Neural cell (in vitro differentiated cells): ENCODE data around the gene BAD. TPM values are rescaled to one million over a fixed set of nuclear protein-coding genes. Genes with fewer than 3 reads are reported as not detected.
A peak's percentile ranks its signal among the peaks of the same experiment; 100 is the strongest.

Experiments
- H2AFZ ChIP-seq: fragments of 200-600, 300-800 bp; sonication (generic), shearing (Covaris generic); 2 replicates; pipeline ENCODE4 v1.6.0; 2014; ENCODE audit warnings: low read depth, mild to moderate bottlenecking, antibody characterized with exemption, low read length, moderate library complexity
- H3F3A ChIP-seq: fragments of 200-600 bp; shearing (Covaris generic); 2 replicates; pipeline ENCODE4 v1.6.1; 2016; ENCODE audit warnings: mild to moderate bottlenecking, moderate library complexity, mixed read lengths, antibody characterized with exemption, low read length; ENCODE audit not compliant: insufficient read depth, poor library complexity, severe bottlenecking
- H3K27ac ChIP-seq: fragments of 200-600, 300-800 bp; sonication (generic), shearing (Covaris generic); 2 replicates; pipeline ENCODE4 v1.5.1; 2014; ENCODE audit warnings: mild to moderate bottlenecking, low read length, moderate library complexity
- H3K27me3 ChIP-seq: fragments of 300-800, 200-600 bp; sonication (generic), shearing (Covaris generic); 2 replicates; pipeline ENCODE4 v1.6.0; 2014; ENCODE audit warnings: mild to moderate bottlenecking, low read depth, low read length, moderate library complexity; ENCODE audit not compliant: insufficient read depth
- H3K36me3 ChIP-seq: fragments of 300-800, 200-600 bp; sonication (generic), shearing (Covaris generic); 2 replicates; pipeline ENCODE4 v1.5.1; 2014; ENCODE audit warnings: mild to moderate bottlenecking, antibody characterized with exemption, low read length, moderate library complexity; ENCODE audit not compliant: insufficient read depth
- H3K4me2 ChIP-seq: fragments of 300-800, 200-600 bp; sonication (generic), shearing (Covaris generic); 2 replicates; pipeline ENCODE4 v1.6.0; 2014; ENCODE audit warnings: mild to moderate bottlenecking, low read length
- H3K4me3 ChIP-seq: fragments of 300-800, 200-600 bp; sonication (generic), shearing (Covaris generic); 2 replicates; pipeline ENCODE4 v1.5.1; 2014; ENCODE audit warnings: mild to moderate bottlenecking, low read length, moderate library complexity
- H3K79me2 ChIP-seq: fragments of 200-600 bp; shearing (Covaris generic); replicated peaks from 2 replicates; pipeline ENCODE4 v1.6.0; 2014; ENCODE audit warnings: mild to moderate bottlenecking, low read length, moderate library complexity; ENCODE audit not compliant: insufficient read depth
- H3K9ac ChIP-seq: fragments of 300-800, 200-600 bp; sonication (generic), shearing (Covaris generic); 2 replicates; pipeline ENCODE4 v1.6.1; 2016; ENCODE audit warnings: mild to moderate bottlenecking, low read length, mixed read lengths
- H3K9me2 ChIP-seq: fragments of 200-600 bp; shearing (Covaris generic); 2 replicates; pipeline ENCODE4 v1.6.1; 2016; ENCODE audit warnings: mild to moderate bottlenecking, low read length, mixed read lengths; ENCODE audit not compliant: insufficient read depth
- H3K9me3 ChIP-seq: fragments of 200-600, 300-800 bp; sonication (generic), shearing (Covaris generic); 2 replicates; pipeline ENCODE4 v1.6.1; 2016; ENCODE audit warnings: mild to moderate bottlenecking, mixed run types, low read length, moderate library complexity, mixed read lengths
- H4K20me1 ChIP-seq: fragments of 200-600 bp; shearing (Covaris generic); 2 replicates; pipeline ENCODE4 v1.6.1; 2016; ENCODE audit warnings: mild to moderate bottlenecking, mixed run types; ENCODE audit not compliant: insufficient read depth
- EP300 ChIP-seq: fragments of 450-650 bp; conservative IDR thresholded peaks from 2 replicates; pipeline ENCODE4 v1.6.1; 2014; ENCODE audit warnings: antibody characterized with exemption, mild to moderate bottlenecking, moderate library complexity; ENCODE audit not compliant: poor library complexity, severe bottlenecking
- EZH2 ChIP-seq: fragments of 200-600, 300-800 bp; shearing (Covaris generic), sonication (generic); IDR thresholded peaks from 2 replicates; pipeline ENCODE4 v1.6.1; 2014; ENCODE audit warnings: antibody characterized with exemption, low read length, borderline replicate concordance, mild to moderate bottlenecking; ENCODE audit not compliant: insufficient read depth, poor library complexity, severe bottlenecking
- MXI1 ChIP-seq: fragments of 450-650 bp; conservative IDR thresholded peaks from 2 replicates; pipeline ENCODE4 v1.6.1; 2014; ENCODE audit warnings: antibody characterized with exemption, mild to moderate bottlenecking; ENCODE audit not compliant: poor library complexity, severe bottlenecking
- POLR2AphosphoS5 ChIP-seq: IDR thresholded peaks from 2 replicates; pipeline ENCODE4 v1.6.1; 2012
- RAD21 ChIP-seq: fragments of 450-650 bp; conservative IDR thresholded peaks from 2 replicates; pipeline ENCODE4 v1.6.1; 2014; ENCODE audit warnings: antibody characterized with exemption, mild to moderate bottlenecking, moderate library complexity
- REST ChIP-seq: IDR thresholded peaks from 2 replicates; pipeline ENCODE4 v1.6.1; 2012; ENCODE audit warnings: borderline replicate concordance
- SMC3 ChIP-seq: fragments of 450-650 bp; conservative IDR thresholded peaks from 2 replicates; pipeline ENCODE4 v1.6.1; 2014; ENCODE audit warnings: antibody characterized with exemption, mild to moderate bottlenecking, moderate library complexity; ENCODE audit not compliant: poor library complexity
- TAF1 ChIP-seq: IDR thresholded peaks from 2 replicates; pipeline ENCODE4 v1.6.1; 2012; ENCODE audit warnings: low read depth
- polyA plus RNA-seq: library from polyadenylated mRNA; depleted of rRNA; stranded (reverse); fragments of >200 nt; gene quantifications from 2 replicates; pipeline ENCODE4 v1.2.3, GENCODE V29; 2014
- TF ChIP-seq, protein P1 (sequence below): fragments of 450-650 bp; IDR thresholded peaks from 2 replicates; pipeline ENCODE4 v1.5.1; 2014; ENCODE audit warnings: antibody characterized with exemption, mild to moderate bottlenecking, moderate library complexity; ENCODE audit not compliant: poor library complexity, severe bottlenecking

BAD gene
- polyA plus RNA-seq, 1 donor from 2014 or later = 219 TPM

- Histone ChIP-seq H3F3A (no peaks in the 10 kb centered on the region), H3K79me2 (no peaks in the 10 kb centered on the region), H3K9me2 (no peaks in the 10 kb centered on the region), H3K9me3 (no peaks in the 10 kb centered on the region), H3K4me2 (no peak overlapping the region), H3K27me3 (peaks cover 8% of the 10 kb centered on the region), H3K4me3 (peak overlapping the region; percentile 59), H4K20me1 (no peaks in the 10 kb centered on the region), H3K36me3 (no peaks in the 10 kb centered on the region), H2AFZ (no peak overlapping the region), H3K27ac (no peak overlapping the region), H3K9ac (peak overlapping the region; percentile 36)
- no peak for TF ChIP-seq TAF1
- TF ChIP-seq, protein P1, sequence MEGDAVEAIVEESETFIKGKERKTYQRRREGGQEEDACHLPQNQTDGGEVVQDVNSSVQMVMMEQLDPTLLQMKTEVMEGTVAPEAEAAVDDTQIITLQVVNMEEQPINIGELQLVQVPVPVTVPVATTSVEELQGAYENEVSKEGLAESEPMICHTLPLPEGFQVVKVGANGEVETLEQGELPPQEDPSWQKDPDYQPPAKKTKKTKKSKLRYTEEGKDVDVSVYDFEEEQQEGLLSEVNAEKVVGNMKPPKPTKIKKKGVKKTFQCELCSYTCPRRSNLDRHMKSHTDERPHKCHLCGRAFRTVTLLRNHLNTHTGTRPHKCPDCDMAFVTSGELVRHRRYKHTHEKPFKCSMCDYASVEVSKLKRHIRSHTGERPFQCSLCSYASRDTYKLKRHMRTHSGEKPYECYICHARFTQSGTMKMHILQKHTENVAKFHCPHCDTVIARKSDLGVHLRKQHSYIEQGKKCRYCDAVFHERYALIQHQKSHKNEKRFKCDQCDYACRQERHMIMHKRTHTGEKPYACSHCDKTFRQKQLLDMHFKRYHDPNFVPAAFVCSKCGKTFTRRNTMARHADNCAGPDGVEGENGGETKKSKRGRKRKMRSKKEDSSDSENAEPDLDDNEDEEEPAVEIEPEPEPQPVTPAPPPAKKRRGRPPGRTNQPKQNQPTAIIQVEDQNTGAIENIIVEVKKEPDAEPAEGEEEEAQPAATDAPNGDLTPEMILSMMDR = peak; percentile 28
Measured at GRCh38 chr11:64234647-64235379, 49.7 kb downstream of the BAD start.

DNA sequence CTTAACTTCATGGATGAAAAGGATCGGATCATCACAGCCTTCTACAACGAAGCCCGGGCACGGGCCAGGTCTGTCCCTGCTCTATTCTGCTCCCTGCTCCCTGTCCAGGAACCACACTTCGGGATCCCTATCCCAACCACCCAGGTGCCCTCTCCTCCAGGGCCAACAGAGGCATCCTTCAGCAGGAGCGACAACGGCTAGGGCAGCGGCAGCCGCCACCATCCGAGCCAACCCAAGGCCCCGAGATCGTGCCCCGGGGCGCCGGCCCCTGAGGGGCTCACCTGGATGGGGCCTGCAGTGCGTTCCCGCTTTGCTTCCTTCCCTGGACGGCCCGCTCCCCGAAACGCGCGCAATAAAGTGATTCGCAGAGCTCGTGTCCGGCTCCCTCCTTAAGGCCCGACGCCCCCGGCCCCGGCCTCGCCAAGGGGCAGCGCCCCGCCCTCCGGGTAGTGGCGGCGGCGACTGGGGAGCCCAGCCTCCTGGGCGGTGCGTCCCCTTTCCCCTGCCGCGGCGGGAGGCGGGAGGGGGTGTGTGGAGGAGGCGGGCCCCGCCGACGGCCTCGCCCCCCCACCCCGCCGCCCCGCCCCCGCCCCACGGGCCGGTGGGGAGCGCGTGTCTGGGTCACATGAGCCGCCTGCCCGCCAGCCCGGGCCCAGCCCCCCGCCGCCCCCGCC lies 50.4 kb downstream of the BAD start, which contains the start of gene VEGFB:
TSS of gene VEGFB (plus strand) at position 672 of the 674 bp plus-strand sequence. CDS start 250 bp downstream, outside the sequence.
- H3K36me3 ChIP-seq = no peaks in the 10 kb centered on the region
- H3K9me3 ChIP-seq = no peaks in the 10 kb centered on the region
- no peak within 1 kb of the TSS for H3K27ac ChIP-seq
- peak within 1 kb of the TSS; percentile 59 for H3K4me3 ChIP-seq
- H3F3A ChIP-seq = no peaks in the 10 kb centered on the region
- H3K4me2 ChIP-seq = no peak within 1 kb of the TSS
- H2AFZ ChIP-seq = no peak within 1 kb of the TSS
- no peaks in the 10 kb centered on the region for H3K79me2 ChIP-seq
- no peaks in the 10 kb centered on the region for H3K9me2 ChIP-seq
- peaks cover 8% of the 10 kb centered on the region for H3K27me3 ChIP-seq
- no peak for TF ChIP-seq RAD21
- no peaks in the 10 kb centered on the region for H4K20me1 ChIP-seq
- H3K9ac ChIP-seq = peak within 1 kb of the TSS; percentile 47

GRCh38 chr11:64232967-64233315 lies 51.5 kb downstream of the BAD start:
- no peak overlapping the region for H3K4me2 ChIP-seq
- H3K4me3 ChIP-seq = no peak overlapping the region
- no peak overlapping the region for H2AFZ ChIP-seq
- H3F3A ChIP-seq = no peaks in the 10 kb centered on the region
- H3K9me3 ChIP-seq = no peaks in the 10 kb centered on the region
- no peaks in the 10 kb centered on the region for H3K9me2 ChIP-seq
- H3K36me3 ChIP-seq = no peaks in the 10 kb centered on the region
- no peak overlapping the region for H3K27ac ChIP-seq
- peaks cover 8% of the 10 kb centered on the region for H3K27me3 ChIP-seq
- no peaks in the 10 kb centered on the region for H4K20me1 ChIP-seq
- no peak for TF ChIP-seq POLR2AphosphoS5
- no peak for TF ChIP-seq SMC3
- no peak for TF ChIP-seq REST
- no peak for TF ChIP-seq EP300
- TF ChIP-seq EZH2 = no peak
- TF ChIP-seq MXI1 = no peak
- no peak for TF ChIP-seq RAD21
- TF ChIP-seq TAF1 = no peak
- TF ChIP-seq, protein P1 = no peak
- H3K9ac ChIP-seq = no peak overlapping the region
- no peaks in the 10 kb centered on the region for H3K79me2 ChIP-seq
